SH-SY5Y (cell line): ENCODE measurements around the gene ARHGEF28.

Experiments used
- GATA2 ChIP-seq: IDR thresholded peaks from 2 replicates; pipeline ENCODE4 v1.6.1; 2011; ENCODE audit warnings: mild to moderate bottlenecking, low read depth, low read length
- GATA3 ChIP-seq: IDR thresholded peaks from 2 replicates; pipeline ENCODE4 v1.6.1; 2011; ENCODE audit warnings: low read depth, mild to moderate bottlenecking, low read length, moderate library complexity

- no peak for TF ChIP-seq GATA3
- no peak for TF ChIP-seq GATA2
These were observed 121.8 kb downstream of the ARHGEF28 start for GRCh38 chr5:73747696-73748380.
